Stimulated activated CD8-positive, alpha-beta memory T cell treated with anti-CD3 and anti-CD28 coated beads, Interleukin-4, amount 100 ng/mL, for 48 hours (primary cell): Measurements from ENCODE around the gene PHLDA1.

ENCODE experiments used
- DNase-seq: peaks from one replicate; pipeline ENCODE4 v3.0.0-alpha.2; 2020

Gene PHLDA1

GRCh38 chr12:76037130-76038103 lies 5.8 kb upstream of the PHLDA1 start:
- DNase-seq, result no peak

- DNase-seq, result no peak
Observed at GRCh38 chr12:76035045-76035444, 3.5 kb upstream of the PHLDA1 start.

GRCh38 chr12:76033081-76034011 lies 1.8 kb upstream of the PHLDA1 start:
- DNase-seq, result no peak

GRCh38 chr12:76032043-76032981 lies 736 bp upstream of the PHLDA1 start:
- DNase-seq, result peak; percentile 67

GRCh38 chr12:76031081-76031413 lies 529 bp downstream of the PHLDA1 start:
- DNase-seq, result no peak

- DNase-seq, result peak; percentile 74
Observed at GRCh38 chr12:76030341-76031080, 1.1 kb downstream of the PHLDA1 start.

GRCh38 chr12:76029982-76030340 lies 1.6 kb downstream of the PHLDA1 start:
- DNase-seq, result peak; percentile 50

- DNase-seq, result no peak
Observed at GRCh38 chr12:76028571-76029277, 2.9 kb downstream of the PHLDA1 start.

- DNase-seq, result no peak
Observed at GRCh38 chr12:76026643-76027063, 4.9 kb downstream of the PHLDA1 start.

GRCh38 chr12:76025601-76026575 lies 5.7 kb downstream of the PHLDA1 start:
- DNase-seq, result no peak

GRCh38 chr12:76024942-76025600 lies 6.5 kb downstream of the PHLDA1 start:
- no peak for DNase-seq

GRCh38 chr12:76024102-76024781 lies 7.3 kb downstream of the PHLDA1 start:
- no peak for DNase-seq

GRCh38 chr12:76023069-76023690 lies 8.4 kb downstream of the PHLDA1 start:
- no peak for DNase-seq

- no peak for DNase-seq
Observed at GRCh38 chr12:76022506-76022905, 9.1 kb downstream of the PHLDA1 start.

- peak; percentile 77 for DNase-seq
Observed at GRCh38 chr12:76020731-76021672, 10.6 kb downstream of the PHLDA1 start.

- peak; percentile 85 for DNase-seq
Observed at GRCh38 chr12:76020281-76020680, 11.3 kb downstream of the PHLDA1 start.

- DNase-seq, result no peak
Observed at GRCh38 chr12:76018672-76019071, 12.9 kb downstream of the PHLDA1 start.
